Uterus (tissue), 4 donors: ENCODE results near the gene PCDHA8. TPM values are rescaled to one million over a fixed set of nuclear protein-coding genes. Genes with fewer than 3 reads are reported as not detected.
"Not testable (repeated sequence)": the region's sequence is repeated elsewhere in the genome, so short reads cannot be mapped to it uniquely, and the experiment has no call there.

Experiments used
- DNase-seq, 2 donors: peaks; one replicate each; pipeline ENCODE4 v3.0.0-alpha.2; 2019 to 2020
- H3K27ac ChIP-seq, 2 donors: fragments of 200-600 bp; sonication (generic); 1 replicate in 1 of 2; 2 replicates in 1 of 2; pipeline ENCODE4 v1.5.1; 2016 to 2018
- H3K27me3 ChIP-seq, 2 donors: fragments of 200-600 bp; sonication (generic); one replicate each; pipeline ENCODE4 v1.5.1; 2018 to 2019; ENCODE audit warnings: control low read depth in 1 of 2
- H3K36me3 ChIP-seq, 2 donors: fragments of 200-600 bp; sonication (generic); one replicate each; pipeline ENCODE4 v1.5.1; 2019; ENCODE audit warnings: control low read depth in 1 of 2
- H3K4me1 ChIP-seq, 2 donors: fragments of 200-600 bp; sonication (generic); one replicate each; pipeline ENCODE4 v1.5.1; 2018 to 2019; ENCODE audit warnings: control low read depth in 1 of 2
- H3K4me3 ChIP-seq, 2 donors: fragments of 200-600 bp; sonication (generic); 1 replicate in 1 of 2; 2 replicates in 1 of 2; pipeline ENCODE4 v1.5.1; 2018 to 2019; ENCODE audit warnings: mild to moderate bottlenecking in 1 of 2
- H3K9me3 ChIP-seq, 2 donors: fragments of 200-600 bp; sonication (generic); one replicate each; pipeline ENCODE4 v1.5.1; 2019; ENCODE audit warnings: control low read depth in 1 of 2
- CTCF ChIP-seq, 4 experiments: fragments of 200-600 bp in 2 of 4; fragments of 450-650 bp in 2 of 4; sonication (generic) in 2 of 4; IDR thresholded peaks; one replicate each; pipeline ENCODE4 v1.5.1; 2016 to 2019; ENCODE audit warnings: antibody characterized with exemption in 4 of 4, mild to moderate bottlenecking in 2 of 4, moderate library complexity in 1 of 4
- POLR2A ChIP-seq, 2 donors: fragments of 450-650 bp; IDR thresholded peaks; one replicate each; pipeline ENCODE4 v1.6.1; 2016; ENCODE audit warnings: antibody characterized with exemption in 2 of 2, mild to moderate bottlenecking in 1 of 2, moderate library complexity in 1 of 2
- intact Hi-C: fragments of 100-400 bp; cut with DNase I; formaldehyde crosslinking; loops from one replicate; pipeline ENCODE4 v1.15.1; 2023; ENCODE audit warnings: low total_unique reads
- total RNA-seq, 4 donors: library from RNA; depleted of rRNA in 3 of 4; stranded (reverse); fragments of >200 nt in 3 of 4; gene quantifications; one replicate each; pipeline versions ENCODE4 v1.1.0 to v1.2.4, GENCODE V29; 2014 to 2023
- donor health status: DM: yes; HTN: yes; CAD: no.

The PCDHA8 gene
- total RNA-seq, 4 donors from 2014 or later, result 1.2 to 1.9 TPM; not detected in 2

GRCh38 chr5:140823475-140823874 is 17.5 kb upstream of the PCDHA8 start:
- Histone ChIP-seq H3K27me3 (peaks cover 0 to 12% of the 10 kb centered on the region in 2 donors), H3K9me3 (peaks cover 0 to 13% of the 10 kb centered on the region in 2 donors), H3K4me1 (no peaks in the 10 kb centered on the region), H3K36me3 (no peaks in the 10 kb centered on the region), H3K4me3 (no peak overlapping the region), H3K27ac (no peak overlapping the region)
- intact Hi-C loops, result no loop called here
- DNase-seq, result no peak
- TF ChIP-seq CTCF (IDR thresholded peaks at IDR 0.05) (no peak), POLR2A (IDR thresholded peaks at IDR 0.05) (no peak)

- intact Hi-C loops, result no loop called here
- H3K27me3 ChIP-seq, result no peaks in the 10 kb centered on the region
- H3K27ac ChIP-seq, result no peak within 1 kb of the TSS
- H3K4me3 ChIP-seq, result peak within 1 kb of the TSS; percentile 19 to 21
- TF ChIP-seq POLR2A (IDR thresholded peaks at IDR 0.05) (no peak), CTCF (IDR thresholded peaks at IDR 0.05) (peak in 1 of 4 experiments; percentile 30)
- H3K9me3 ChIP-seq, result peaks cover 0 to 16% of the 10 kb centered on the region in 2 donors
- no peak for DNase-seq
- H3K36me3 ChIP-seq, result no peaks in the 10 kb centered on the region
- H3K4me1 ChIP-seq, result no peaks in the 10 kb centered on the region
Observed at GRCh38 chr5:140827704-140828361, 13.2 kb upstream of the PCDHA8 start, which contains the start of gene PCDHA6. Gene PCDHA6, plus strand, starts transcription at chr5:140827960. Its CDS starts 132 bp downstream, at chr5:140828092.

- no peak for DNase-seq
- TF ChIP-seq POLR2A (IDR thresholded peaks at IDR 0.05) (no peak), CTCF (IDR thresholded peaks at IDR 0.05) (peak in 1 of 4 experiments; percentile 8)
- Histone ChIP-seq H3K36me3 (no peaks in the 10 kb centered on the region), H3K9me3 (peaks cover 0 to 16% of the 10 kb centered on the region in 2 donors), H3K27me3 (no peaks in the 10 kb centered on the region), H3K4me3 (peak overlapping the region in 1 of 2 donors; percentile 21), H3K27ac (no peak overlapping the region), H3K4me1 (no peaks in the 10 kb centered on the region)
- intact Hi-C loops, result no loop called here
Observed at GRCh38 chr5:140828362-140828737, 12.6 kb upstream of the PCDHA8 start.

GRCh38 chr5:140829511-140830501 is 11.2 kb upstream of the PCDHA8 start:
- H3K4me1 ChIP-seq, DNase-seq, H3K27ac ChIP-seq, H3K27me3 ChIP-seq, H3K36me3 ChIP-seq, intact Hi-C loops, H3K4me3 ChIP-seq: not testable (repeated sequence)
- peaks cover 0 to 20% of the 10 kb centered on the region in 2 donors for H3K9me3 ChIP-seq

GRCh38 chr5:140833993-140834392 is 7.0 kb upstream of the PCDHA8 start, which contains the start of gene PCDHA7:
Gene PCDHA7, plus strand, starts transcription at chr5:140834269. Its CDS starts 115 bp downstream, at chr5:140834384.
- TF ChIP-seq POLR2A (IDR thresholded peaks at IDR 0.05) (no peak), CTCF (IDR thresholded peaks at IDR 0.05) (peak in 1 of 4 experiments; percentile 15)
- intact Hi-C loops, result no loop called here

GRCh38 chr5:140834439-140835008 is 6.5 kb upstream of the PCDHA8 start:
- H3K4me1 ChIP-seq, H3K27me3 ChIP-seq, DNase-seq, H3K36me3 ChIP-seq, intact Hi-C loops, H3K27ac ChIP-seq: not testable (repeated sequence)
- Histone ChIP-seq H3K9me3 (peaks cover 0 to 12% of the 10 kb centered on the region in 2 donors), H3K4me3 (peak overlapping the region in 1 of 2 donors; percentile 11)

More at GRCh38 chr5:140833993-140834392, 7.0 kb upstream of the PCDHA8 start, which contains the start of gene PCDHA7:
- Histone ChIP-seq H3K27me3 (peaks cover 0 to 3% of the 10 kb centered on the region in 2 donors), H3K4me3 (peak within 1 kb of the TSS in 1 of 2 donors; percentile 11), H3K27ac (no peak within 1 kb of the TSS), H3K9me3 (peaks cover 0 to 12% of the 10 kb centered on the region in 2 donors), H3K36me3 (no peaks in the 10 kb centered on the region), H3K4me1 (no peaks in the 10 kb centered on the region)
- DNase-seq, result no peak
